ENCODE measurements around the gene NKAIN2.

Gene NKAIN2

GRCh38 chr6:124604719-124605118, 801.1 kb downstream of the NKAIN2 start:
- H3K4me3 ChIP-seq (ENCODE audit: low read depth, low read length): no peak overlapping the region
- POLR2A ChIA-PET: no interaction called here
- DNase-seq (ENCODE audit: low read depth, low spot score): no peak
- CTCF ChIA-PET: no interaction called here
- TF ChIP-seq CTCF (IDR thresholded peaks at IDR 0.05; ENCODE audit: insufficient read depth, low read length, missing control alignments): no peak

DNA sequence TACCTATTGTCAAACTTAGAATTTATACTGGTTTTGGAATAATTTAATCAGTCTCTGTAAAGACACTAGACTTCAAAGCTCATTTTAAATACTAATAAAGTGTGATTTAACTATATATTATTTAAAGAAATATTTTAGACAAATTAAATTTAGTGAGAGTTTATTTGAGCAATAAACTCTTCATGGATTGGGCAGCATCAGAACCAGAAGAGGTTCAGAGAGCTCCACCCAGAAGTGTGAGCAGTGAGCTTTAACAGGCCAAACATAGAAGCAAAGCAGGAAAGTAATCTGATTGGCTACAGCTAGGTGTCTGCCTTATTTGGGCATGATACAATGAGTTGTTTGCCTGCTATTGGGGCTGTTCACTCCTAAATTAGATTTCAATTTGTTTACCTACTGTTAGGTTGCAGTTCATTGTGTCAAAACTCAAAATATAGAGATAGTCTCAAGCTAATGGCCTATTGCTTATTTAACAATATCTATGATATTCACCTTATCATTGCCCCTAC, 803.5 kb downstream of the NKAIN2 start:
- POLR2A ChIA-PET: no interaction called here
- H3K4me3 ChIP-seq (ENCODE audit: low read depth, low read length): no peak overlapping the region
- CTCF ChIA-PET: no interaction called here
- no peak for TF ChIP-seq CTCF (IDR thresholded peaks at IDR 0.05; ENCODE audit: insufficient read depth, low read length, missing control alignments)
- DNase-seq (ENCODE audit: low read depth, low spot score): no peak

DNA sequence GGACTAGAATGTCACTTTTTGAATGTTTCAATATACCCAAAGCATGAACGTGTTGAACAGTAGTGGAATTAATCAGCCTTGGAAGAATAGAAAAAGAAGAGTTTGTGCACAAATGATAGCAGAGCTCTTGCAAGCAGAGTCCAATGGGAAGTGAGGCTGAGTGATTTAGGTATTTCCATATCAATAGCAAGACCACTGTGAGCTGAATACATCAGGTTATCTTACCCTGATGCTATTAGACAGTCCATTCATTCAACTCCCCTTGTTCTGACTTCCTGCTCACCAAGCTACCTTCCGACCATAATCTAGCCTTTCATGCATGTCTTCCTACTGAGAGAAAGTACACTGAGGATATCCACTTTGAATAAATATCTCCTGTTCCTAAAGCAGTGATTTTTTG, 809.4 kb downstream of the NKAIN2 start:
- CTCF ChIA-PET: no interaction called here

GRCh38 chr6:124622351-124622750, 818.7 kb downstream of the NKAIN2 start:
- POLR2A ChIA-PET: no interaction called here
- no peak overlapping the region for H3K4me3 ChIP-seq (ENCODE audit: low read depth, low read length)
- no peak for DNase-seq (ENCODE audit: low read depth, low spot score)
- TF ChIP-seq CTCF (IDR thresholded peaks at IDR 0.05; ENCODE audit: insufficient read depth, low read length, missing control alignments): no peak
- CTCF ChIA-PET: no interaction called here

More for the DNA sequence above, 809.4 kb downstream of the NKAIN2 start:
- H3K4me3 ChIP-seq (ENCODE audit: low read depth, low read length): no peak overlapping the region
- POLR2A ChIA-PET: no interaction called here
- no peak for TF ChIP-seq CTCF (IDR thresholded peaks at IDR 0.05; ENCODE audit: insufficient read depth, low read length, missing control alignments)
- DNase-seq (ENCODE audit: low read depth, low spot score): no peak

DNA sequence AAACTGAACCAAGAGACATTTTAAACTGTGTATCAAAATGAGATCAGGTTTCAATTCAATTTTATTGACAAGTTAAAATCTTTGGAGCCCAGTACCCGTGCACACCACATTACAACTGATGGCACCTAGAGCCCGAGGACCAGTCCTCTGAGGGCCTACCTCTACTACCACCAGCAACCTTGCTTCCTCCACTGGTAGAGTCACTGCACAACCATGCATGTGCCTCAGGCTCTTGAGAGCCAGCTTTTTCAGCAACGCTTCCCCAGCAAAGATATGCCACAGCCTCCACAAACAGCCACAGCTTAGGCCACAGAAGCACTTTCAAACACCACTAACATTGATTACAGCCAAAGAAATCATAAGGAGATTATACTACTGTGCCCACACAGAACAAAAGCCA, 830.0 kb downstream of the NKAIN2 start:
- POLR2A ChIA-PET: no interaction called here
- CTCF ChIA-PET: no interaction called here
- no peak overlapping the region for H3K4me3 ChIP-seq (ENCODE audit: low read depth, low read length)

GRCh38 chr6:124640432-124640831, 836.8 kb downstream of the NKAIN2 start:
- no peak for DNase-seq (ENCODE audit: low read depth, low spot score)
- H3K4me3 ChIP-seq (ENCODE audit: low read depth, low read length): no peak overlapping the region
- no peak for TF ChIP-seq CTCF (IDR thresholded peaks at IDR 0.05; ENCODE audit: insufficient read depth, low read length, missing control alignments)
- POLR2A ChIA-PET: no interaction called here
- CTCF ChIA-PET: no interaction called here

More for the DNA sequence above, 830.0 kb downstream of the NKAIN2 start:
- DNase-seq (ENCODE audit: low read depth, low spot score): no peak
- no peak for TF ChIP-seq CTCF (IDR thresholded peaks at IDR 0.05; ENCODE audit: insufficient read depth, low read length, missing control alignments)
